A549 (cell line): ENCODE data around the gene GHR.

Source experiments
- CTCF ChIP-seq: fragments of >200 bp; sonication (Bioruptor Twin); formaldehyde crosslinking; IDR thresholded peaks from 3 replicates; pipeline ENCODE4 v1.5.1; 2016
- FOSL2 ChIP-seq, 2 experiments: fragments of 450-650 bp in 1 of 2; fragments of >200 bp in 1 of 2; sonication (Bioruptor Twin) in 1 of 2; formaldehyde crosslinking; IDR thresholded peaks; 2 replicates each; pipeline versions ENCODE4 v1.5.0 to v1.6.1; 2016 to 2020; ENCODE audit warnings: mild to moderate bottlenecking in 1 of 2, moderate library complexity in 1 of 2
- KDM1A ChIP-seq: fragments of 200-600 bp; sonication (generic); IDR thresholded peaks from 2 replicates; pipeline ENCODE4 v1.6.1; 2016; ENCODE audit warnings: low read depth, mild to moderate bottlenecking
- POLR2A ChIP-seq: IDR thresholded peaks from 2 replicates; pipeline ENCODE4 v1.6.1; 2012; ENCODE audit warnings: mild to moderate bottlenecking, low read length

- no peak for TF ChIP-seq FOSL2 (IDR thresholded peaks at IDR 0.05)
- no peak for TF ChIP-seq FOSL2 (CRISPR knock-in tag; IDR thresholded peaks at IDR 0.05)
- TF ChIP-seq KDM1A: no peak
- TF ChIP-seq CTCF: 0 out of 3 replicates have a peak, but pooled peaks have one; percentile 10
- no peak for TF ChIP-seq POLR2A
Observed at GRCh38 chr5:42745426-42745825, 322.2 kb downstream of the GHR start.
